ENCODE results near the gene EFCC1. TPM values are rescaled to one million over a fixed set of nuclear protein-coding genes. Genes with fewer than 3 reads are reported as not detected.

The EFCC1 gene, protein sequence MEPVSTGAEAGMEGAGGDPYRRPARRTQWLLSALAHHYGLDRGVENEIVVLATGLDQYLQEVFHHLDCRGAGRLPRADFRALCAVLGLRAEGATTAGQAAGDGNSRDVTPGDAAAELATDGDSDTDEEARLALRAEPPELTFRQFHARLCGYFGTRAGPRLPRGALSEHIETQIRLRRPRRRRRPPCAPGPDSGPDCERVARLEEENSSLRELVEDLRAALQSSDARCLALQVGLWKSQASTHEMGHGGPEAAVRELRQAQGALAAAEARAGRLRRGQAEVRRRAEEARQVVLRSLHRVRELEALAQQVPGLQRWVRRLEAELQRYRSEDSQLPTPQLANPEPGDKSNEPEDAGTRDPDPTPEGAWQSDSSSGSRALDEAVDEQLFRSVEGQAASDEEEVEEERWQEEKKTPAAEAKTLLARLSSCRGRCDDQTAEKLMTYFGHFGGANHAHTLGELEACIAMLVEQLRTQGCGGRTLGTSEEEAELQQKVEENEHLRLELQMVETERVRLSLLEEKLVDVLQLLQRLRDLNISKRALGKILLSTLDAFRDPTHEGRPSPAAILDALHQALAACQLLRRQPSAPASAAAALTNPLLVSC
- 0.41 TPM for total RNA-seq

DNA sequence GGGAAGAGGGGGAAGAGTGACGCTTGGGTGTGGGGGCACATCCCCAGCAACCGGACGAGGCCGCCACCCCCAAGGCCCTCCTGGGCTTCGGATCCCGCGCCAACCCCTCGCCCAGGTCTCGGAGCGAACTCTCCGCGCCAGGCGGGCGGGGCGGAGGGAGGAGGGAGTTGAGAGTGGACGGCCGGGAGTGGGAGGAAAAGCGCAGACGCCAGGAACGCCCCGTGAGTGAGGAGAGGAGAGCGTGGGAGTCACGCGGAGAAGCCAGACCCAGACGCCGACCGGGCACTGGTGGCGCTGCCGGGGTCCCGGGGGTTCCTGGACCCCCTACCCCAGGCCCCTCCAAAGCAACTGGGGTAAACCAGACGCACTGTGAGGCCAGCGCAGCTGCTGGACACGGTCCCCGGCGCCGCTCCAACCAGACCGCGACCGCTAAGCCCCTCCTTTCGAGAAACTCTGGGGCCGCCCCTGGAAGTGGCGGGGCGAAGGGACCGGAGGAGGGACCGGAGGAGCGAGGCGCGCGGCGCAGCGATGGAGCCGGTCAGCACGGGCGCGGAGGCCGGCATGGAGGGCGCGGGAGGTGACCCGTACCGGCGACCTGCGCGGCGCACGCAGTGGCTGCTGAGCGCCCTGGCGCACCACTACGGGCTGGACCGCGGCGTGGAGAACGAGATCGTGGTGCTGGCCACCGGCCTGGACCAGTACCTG lies at the start of gene EFCC1:
EFCC1 (plus strand) TSS at position 204 of the 705 bp plus-strand sequence; CDS start at position 529, 325 bp downstream.
- peak in 1 of 2 donors; percentile 74 for DNase-seq (ENCODE audit: low spot score in 2 of 2)

DNA sequence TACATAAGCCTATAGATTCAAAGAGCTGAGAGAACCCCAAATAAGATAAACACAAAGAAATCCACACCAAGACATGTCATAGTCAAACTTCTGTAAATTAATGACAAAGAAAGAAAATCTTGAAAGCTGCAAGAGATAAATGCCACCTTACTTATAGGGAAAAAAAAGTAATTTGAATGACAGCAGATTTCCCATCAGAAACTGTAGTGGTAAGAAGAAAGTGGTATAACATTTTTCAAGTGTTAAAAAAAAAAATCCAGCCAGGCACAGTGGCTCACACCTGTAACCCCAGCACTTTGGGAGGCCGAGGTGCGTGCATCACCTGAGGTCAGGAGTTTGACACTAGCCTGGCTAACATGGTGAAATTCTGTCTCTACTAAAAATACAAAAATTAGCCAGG lies 44.7 kb upstream of the EFCC1 start:
- no peak for FAIRE-seq
- no peak for DNase-seq (ENCODE audit: low spot score in 2 of 2)

More for the DNA sequence above, at the start of gene EFCC1:
- no peak for FAIRE-seq

DNA sequence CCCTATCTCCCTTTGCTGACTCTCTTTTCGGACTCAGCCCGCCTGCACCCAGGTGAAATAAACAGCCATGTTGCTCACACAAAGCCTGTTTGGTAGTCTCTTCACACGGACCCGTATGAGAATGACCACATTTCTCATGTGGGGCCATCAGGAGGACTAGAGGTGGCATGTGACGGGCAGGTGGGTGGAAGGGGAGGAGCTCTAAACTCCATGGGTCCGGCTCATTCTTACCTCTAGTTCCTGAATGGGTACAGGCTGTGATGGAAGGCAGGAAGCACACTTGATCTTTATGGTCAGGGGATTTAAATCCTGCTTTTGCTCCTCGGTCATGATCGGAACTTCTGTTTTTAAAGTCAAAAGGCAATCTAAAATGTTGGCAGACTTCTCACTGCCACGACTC lies 35.8 kb upstream of the EFCC1 start:
- DNase-seq (ENCODE audit: low spot score in 2 of 2) (no peak), FAIRE-seq (no peak)

DNA sequence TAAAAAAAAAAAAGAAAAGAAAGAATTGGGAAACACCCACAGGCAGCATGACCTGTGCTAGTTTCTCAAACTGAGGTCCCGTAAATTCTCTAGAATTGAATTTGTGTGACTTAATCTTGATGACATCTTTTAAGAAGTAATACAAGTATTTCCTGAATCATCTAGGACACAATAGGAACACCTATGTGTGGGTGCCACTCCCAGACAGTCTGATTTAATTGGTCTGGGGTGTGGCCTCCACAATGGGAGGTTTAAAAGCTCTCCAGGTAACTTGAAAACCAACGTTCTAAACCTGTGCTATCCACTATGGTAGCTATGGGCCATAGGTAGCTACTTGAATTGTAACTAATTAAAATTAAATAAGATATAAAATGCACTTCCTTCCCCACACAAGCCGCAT lies 35.3 kb upstream of the EFCC1 start:
- no peak for FAIRE-seq

DNA sequence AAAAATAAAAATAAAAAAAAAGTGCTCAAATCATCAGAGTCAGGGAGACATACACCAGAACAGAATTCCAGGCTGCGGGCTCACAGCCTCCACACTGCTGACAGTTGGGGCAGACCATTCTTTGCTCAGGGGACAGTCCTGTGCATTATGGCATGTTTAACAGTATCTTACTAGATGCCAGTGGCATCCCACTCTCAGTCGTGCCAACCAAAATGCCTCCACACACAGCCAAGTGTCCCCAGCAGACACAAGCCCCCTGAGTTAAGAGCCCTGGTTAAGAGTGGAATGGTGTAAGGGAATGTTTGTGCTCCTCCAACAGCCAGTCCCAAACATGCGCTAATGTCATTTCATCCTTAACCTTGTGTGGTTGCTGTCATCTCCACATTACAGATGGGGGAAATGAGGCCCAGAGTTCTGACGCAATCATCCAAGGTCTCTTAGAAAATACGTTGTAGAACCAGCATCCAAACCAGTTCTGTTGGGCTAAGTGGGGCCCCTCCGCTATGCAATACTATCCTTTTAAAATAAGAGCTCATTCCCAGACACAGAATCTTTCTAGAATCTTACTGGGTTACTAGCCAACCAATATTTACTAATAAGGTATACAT lies 33.3 kb upstream of the EFCC1 start:
- FAIRE-seq (no peak), DNase-seq (ENCODE audit: low spot score in 2 of 2) (no peak)

More for the DNA sequence above, 35.3 kb upstream of the EFCC1 start:
- no peak for DNase-seq (ENCODE audit: low spot score in 2 of 2)

DNA sequence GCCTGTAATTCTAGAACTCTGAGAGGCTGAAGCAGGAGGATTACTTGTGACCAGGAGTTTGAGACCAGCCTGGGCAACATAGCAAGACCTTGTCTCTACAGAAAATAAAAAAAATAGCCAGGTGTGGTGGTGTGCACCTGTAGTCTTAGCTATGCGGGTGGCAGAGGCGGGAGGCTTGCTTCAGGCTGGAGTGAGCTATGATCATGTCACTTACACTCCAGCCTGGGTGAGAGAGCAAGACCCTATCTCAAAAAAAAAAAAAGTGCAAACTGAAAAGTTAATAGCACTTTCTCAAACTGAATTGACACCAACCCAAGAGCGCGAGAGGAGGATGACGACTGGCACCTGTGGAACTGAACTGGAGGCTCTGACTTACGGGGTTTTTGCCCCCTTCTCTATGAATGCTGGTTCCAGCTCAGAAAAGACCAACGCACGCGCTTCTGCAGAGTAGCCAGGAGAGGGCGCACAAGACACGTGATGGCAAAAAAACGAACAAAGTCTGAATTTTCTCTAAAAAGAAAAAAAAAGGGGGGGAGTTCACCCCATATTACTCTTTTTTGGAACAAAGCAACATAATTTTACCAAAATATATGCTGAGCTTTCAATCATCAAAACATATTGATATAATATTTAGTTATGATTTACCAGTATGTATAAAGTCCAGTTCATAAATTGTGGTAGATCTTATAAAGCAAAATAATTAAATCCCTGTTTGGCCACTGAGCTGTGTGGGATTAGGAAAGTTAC lies 30.9 kb upstream of the EFCC1 start:
- no peak for FAIRE-seq
- DNase-seq (ENCODE audit: low spot score in 2 of 2) = peak in 1 of 2 donors; percentile 56

DNA sequence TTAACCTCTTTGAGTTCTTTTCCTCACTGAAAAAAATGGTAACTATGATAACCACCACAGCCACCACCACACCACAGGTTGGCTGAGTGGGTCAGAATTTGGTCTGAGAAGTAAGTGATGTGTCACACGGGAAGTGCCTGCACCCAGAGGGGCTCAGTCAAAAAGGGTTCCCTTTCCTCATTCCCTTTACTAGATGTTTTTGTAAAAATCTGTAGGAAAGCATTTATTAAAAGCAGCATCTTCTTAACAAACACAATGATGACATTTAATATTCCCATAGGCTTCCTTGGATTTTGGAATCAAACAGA lies 30.4 kb upstream of the EFCC1 start:
- FAIRE-seq = no peak
- no peak for DNase-seq (ENCODE audit: low spot score in 2 of 2)

DNA sequence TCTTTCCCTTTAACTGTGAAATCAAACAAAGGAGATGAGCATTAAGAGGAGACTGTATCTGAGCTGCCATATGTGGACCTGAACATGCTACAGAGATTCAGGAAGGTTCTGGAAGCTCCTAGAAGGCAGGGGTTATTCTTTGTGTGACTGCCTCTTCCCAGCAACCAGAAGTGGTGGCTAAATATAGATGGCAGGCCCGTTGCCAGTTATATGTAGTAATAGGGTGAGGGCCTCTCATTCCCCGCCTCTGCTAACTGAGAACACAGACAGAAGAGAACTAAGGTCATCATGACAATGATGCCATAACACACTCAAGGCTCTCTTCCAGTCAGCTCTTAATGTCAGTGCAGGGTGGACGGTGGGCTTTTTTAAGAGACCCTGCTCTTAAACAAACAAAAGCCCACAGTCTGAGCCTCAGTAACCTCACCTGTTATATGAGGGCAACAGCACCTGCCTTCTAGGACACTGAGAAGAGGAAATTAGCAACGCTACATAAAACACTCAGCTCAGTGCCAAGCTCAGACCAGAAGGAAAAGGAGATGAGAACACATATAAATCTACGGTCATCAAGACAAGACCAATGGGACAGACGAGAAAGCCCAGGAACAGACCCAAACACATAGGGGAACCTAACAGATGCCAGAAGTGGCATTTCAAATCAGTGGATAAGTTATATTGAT lies 29.5 kb upstream of the EFCC1 start:
- no peak for DNase-seq (ENCODE audit: low spot score in 2 of 2)
- no peak for FAIRE-seq

DNA sequence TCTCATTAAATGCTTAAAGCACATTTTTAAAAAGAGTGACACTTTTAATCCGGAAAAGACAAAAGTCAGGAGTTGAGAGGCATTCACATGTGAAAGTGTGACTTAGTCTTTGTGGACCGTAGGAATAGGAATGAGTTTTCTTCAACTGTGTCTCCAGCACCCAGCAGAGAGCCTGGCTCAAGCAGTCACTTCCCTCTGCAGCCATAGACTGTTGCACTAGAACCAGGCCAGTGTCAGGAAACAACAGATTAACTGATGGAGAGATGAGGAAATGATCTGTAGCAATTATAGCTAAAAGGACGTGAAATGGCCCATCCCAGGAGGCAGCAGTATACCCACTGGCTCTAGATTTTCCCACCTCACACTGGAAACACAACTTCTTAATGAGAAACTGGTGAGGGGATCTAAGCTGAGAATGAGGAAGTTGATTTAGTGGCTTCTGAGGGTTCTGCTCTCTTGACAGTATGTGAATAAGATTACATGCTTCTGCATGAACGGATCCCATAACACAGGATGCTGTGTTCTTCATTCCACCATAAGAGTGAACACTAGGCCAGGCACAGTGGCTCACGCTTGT lies 27.0 kb upstream of the EFCC1 start:
- FAIRE-seq (no peak), DNase-seq (ENCODE audit: low spot score in 2 of 2) (no peak)

DNA sequence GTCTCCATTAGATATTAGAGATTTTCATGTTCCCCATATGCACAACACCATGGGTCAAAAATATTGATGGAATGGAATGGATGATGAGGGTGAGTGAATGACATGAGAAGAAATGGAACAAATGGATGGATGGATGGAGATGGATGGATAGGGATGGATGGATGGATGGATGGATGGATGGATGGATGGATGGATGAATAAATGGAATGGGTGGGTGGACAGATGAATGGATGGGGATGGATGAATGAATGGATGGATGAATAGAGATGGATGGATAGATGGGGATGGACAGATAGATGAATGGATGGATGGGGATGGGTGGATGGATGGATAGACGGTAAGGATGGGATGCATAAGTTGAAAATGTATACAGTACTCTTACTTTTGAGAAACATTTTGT lies 25.8 kb upstream of the EFCC1 start:
- FAIRE-seq (no peak), DNase-seq (ENCODE audit: low spot score in 2 of 2) (no peak)

DNA sequence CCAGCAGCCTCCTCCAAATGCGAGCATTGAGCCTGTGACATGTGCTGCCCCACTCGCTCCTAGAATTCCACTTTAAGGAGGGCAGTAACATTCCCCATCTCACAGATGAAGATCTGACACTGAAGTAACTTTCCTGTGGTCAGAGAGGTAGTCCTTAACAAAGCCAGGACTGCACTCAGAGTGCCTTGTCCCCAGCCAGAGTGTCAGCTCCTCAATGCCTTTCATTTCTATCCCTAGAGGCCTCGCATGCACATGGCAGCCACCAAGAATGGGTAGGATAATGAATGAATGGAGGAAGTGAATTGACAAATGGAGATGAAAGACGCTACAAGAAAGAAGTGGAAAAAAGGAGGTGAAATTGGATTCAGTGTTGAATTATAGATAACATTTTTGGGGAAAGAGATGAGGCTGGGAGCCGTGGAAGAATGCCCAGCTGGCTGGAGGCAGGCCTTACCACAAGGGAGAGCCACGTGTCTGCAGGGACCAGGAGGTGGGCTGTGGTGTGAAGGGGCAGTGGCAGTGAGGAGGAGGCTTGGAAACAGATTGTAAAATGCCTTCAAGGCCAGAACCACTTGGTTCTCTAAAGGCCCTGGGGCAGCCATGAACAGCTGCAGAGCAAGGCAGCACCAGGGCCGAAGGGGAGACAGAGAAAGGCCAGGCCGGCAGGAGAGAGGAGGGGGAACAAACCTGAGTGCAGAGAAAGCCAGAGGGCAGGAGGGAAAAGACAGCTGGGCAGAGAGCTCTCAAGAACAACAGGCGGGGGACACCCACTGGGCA lies 17.6 kb upstream of the EFCC1 start:
- no peak for DNase-seq (ENCODE audit: low spot score in 2 of 2)
- no peak for FAIRE-seq

DNA sequence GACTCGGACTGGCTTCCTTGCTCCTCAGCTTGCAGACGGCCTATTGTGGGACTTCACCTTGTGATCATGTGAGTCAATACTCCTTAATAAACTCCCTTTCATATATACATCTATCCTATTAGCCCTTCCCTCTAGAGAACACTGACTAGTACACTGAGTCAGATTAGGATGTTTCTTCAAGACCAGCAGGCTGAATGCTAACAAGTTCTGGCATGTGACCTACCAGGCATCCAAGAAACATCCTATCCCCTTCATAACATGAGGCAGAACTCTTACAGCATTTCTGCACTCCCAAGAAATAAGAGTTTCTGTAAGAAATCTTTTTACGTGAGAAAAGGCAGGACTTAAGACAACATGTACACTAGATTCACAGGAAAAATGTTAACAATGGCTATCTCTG lies 16.5 kb upstream of the EFCC1 start:
- FAIRE-seq = no peak

DNA sequence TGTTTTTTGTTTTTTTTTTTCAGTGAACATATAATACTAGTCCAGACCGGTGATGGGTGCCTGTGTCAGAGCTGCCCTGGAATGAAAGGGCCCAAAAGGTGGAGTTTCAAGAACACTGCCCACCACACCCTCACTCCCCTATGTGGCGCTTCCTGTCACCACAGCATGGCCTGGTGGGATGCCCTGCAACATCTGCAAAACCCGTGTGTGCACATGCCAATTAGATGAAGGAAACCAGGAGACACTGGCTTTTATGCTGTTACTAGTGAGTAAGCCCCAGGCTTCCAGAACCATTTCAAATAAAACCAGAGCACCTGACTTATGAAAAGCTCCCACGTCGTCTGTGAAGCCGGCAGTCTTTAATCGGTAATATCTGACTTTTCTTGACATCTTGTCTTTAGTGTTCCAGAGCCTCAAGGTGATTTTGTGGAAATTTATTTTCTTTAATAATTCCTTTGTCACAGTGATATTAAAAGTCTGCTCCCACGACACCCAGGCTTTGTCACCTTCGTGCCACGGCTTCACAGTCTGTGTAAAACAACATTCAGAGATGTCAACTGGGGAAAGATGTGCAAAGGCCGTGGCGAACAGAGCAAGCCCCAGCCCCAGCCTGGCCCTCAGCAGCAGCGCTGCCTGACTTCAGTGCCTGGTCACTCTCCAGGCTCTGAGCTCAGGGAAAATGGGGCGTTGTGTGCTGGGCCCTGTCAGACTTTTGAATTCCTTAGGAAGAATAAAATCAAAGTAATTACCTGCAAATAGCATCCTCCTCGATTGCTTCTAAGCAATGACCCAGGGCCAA lies 13.6 kb upstream of the EFCC1 start:
- FAIRE-seq (no peak), DNase-seq (ENCODE audit: low spot score in 2 of 2) (no peak)

More for the DNA sequence above, 16.5 kb upstream of the EFCC1 start:
- DNase-seq (ENCODE audit: low spot score in 2 of 2) = no peak

DNA sequence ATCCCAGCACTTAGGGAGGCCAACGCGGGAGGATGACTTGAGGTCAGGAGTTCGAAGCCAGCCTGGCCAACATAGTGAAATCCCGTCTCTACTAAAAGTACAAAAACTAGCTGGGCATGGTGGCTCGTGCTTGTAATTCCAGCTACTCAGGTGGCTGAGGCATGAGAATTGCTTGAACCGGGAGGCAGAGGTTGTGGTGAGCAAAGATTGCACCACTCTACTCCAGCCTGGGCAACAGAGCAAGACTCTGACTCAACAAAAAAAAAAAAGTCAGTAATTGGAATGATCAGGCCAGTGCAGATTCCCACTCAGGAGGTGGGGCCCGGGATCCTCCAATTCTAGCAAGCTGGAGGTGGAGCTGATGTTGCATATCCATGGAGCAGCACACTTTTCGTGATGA lies 12.8 kb upstream of the EFCC1 start:
- DNase-seq (ENCODE audit: low spot score in 2 of 2) = no peak
- FAIRE-seq = no peak

DNA sequence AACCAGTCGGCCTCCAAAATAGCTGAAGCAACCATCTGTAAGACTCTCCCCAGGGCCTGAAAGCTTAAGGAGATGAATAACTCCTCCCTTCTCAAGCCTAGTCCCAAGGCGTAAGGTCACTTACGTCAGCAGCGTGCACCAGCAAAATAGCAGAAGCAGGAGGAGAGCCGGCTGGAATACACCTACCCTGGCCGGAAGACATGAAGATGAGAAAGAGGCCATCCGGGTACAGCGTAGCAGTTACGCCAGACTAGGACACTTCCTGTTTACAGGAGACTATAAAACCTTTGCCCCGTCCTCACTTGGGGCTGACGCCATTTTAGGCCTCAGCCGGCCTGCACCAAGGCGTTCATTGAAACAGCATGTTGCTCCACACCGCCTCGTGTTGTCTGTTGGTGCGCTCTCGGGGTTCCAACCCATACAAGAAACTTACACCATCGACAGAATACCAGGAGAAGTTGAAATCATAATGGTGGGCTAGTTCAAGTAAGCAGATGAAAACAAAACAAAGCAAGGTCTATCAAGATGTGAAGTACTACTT lies 9.7 kb upstream of the EFCC1 start:
- no peak for FAIRE-seq
- no peak for DNase-seq (ENCODE audit: low spot score in 2 of 2)

DNA sequence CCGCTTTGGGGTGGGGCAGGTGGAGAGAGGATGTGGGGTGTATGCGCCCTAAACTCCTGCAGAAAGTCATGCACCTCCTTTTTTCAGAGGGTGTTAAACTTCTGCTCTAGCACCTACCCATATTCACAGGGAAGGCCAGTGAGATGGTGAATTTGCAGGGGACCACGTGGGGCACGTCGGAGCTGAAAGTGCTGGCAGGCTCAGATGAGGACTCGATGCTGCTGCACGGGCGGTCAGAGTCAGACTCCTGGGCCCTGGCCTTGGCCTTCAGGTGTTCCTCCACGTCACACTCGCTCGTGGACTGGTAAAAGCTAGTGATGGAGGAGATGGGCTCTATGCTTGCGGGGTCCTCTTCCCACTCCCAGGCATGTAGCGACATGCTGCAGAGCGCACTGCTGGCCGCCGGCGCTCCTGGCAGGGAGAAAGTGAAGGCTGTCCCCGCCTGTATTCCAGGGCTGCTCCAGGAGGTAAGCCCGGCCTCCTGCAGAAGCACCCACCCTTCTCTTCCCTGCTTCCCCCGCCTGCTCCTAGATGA lies 8.1 kb upstream of the EFCC1 start:
- DNase-seq (ENCODE audit: low spot score in 2 of 2) = no peak
- FAIRE-seq = no peak

DNA sequence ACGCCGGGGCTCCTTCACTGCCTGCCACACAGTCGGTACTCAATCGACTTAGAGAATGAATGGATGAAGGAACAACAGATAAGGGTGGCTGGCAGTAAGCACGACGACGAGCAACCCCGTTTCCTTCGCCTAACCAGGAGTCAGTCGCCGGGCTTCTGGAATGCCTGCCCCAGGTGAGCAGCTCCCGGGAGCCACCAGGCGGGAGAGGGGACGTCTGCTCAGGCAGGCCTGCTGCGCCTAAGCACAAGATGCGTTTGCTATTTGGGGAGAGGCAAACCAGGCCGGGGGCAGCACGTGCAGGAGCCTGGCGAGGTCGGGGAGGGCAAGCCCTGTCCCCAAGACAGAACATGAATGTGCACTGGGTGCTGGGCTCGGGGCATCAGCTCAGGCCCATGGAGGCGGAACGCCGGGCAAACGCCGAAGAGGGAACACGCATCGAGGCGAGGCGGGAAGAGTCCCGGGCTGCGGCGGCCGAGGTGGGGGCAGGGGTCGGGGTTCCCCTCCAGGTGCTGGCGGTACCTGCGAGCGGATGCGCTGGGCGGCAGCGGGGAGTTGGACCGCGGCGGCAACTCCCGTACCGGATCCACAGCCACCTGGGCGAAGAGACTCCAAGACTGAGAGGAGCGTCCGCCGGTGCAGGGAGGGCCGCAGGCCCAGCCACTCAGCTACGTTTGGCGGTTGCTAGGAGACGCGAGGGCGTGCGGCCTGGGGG lies 7.5 kb upstream of the EFCC1 start, which contains the start of gene CFAP92:
CFAP92 (minus strand) TSS at position 616 of the 712 bp plus-strand sequence. CDS start 772 bp downstream, outside the sequence.
- DNase-seq (ENCODE audit: low spot score in 2 of 2) = peak; percentile 79 to 95
- FAIRE-seq = no peak

Measured in frontal cortex (tissue), 4 donors.